HepG2 (cell line): Measurements from ENCODE around the gene STH. TPM values are rescaled to one million over a fixed set of nuclear protein-coding genes. Genes with fewer than 3 reads are reported as not detected.

Experiments used
- CEBPG ChIP-seq: IDR thresholded peaks from 2 replicates; pipeline ENCODE4 v1.6.1; 2016
- DNMT1 ChIP-seq: sonication (generic); formaldehyde crosslinking; IDR thresholded peaks from 2 replicates; pipeline ENCODE4 v1.5.1; 2020; ENCODE audit warnings: mild to moderate bottlenecking, missing genetic modification reagents
- DRAP1 ChIP-seq: IDR thresholded peaks from 2 replicates; pipeline ENCODE4 v1.6.1; 2016; ENCODE audit warnings: missing genetic modification reagents, missing compliant biosample characterization
- GATAD2A ChIP-seq: IDR thresholded peaks from 2 replicates; pipeline ENCODE4 v1.6.1; 2016
- GRHL1 ChIP-seq: sonication (generic); formaldehyde crosslinking; conservative IDR thresholded peaks from 2 replicates; pipeline ENCODE4 v1.8.0; 2022; ENCODE audit warnings: missing genetic modification reagents
- HMGXB4 ChIP-seq, 2 experiments: sonication (generic) in 1 of 2; formaldehyde crosslinking in 1 of 2; IDR thresholded peaks; 2 replicates each; pipeline versions ENCODE4 v1.4.0 to v1.6.1; 2018 to 2020; ENCODE audit warnings: missing genetic modification reagents in 2 of 2, borderline replicate concordance in 1 of 2, low read depth in 1 of 2, mild to moderate bottlenecking in 1 of 2, missing biosample characterization in 1 of 2
- HNRNPLL ChIP-seq: fragments of 200-400 bp; formaldehyde crosslinking; IDR thresholded peaks from 2 replicates; pipeline ENCODE4 v1.6.1; 2017; ENCODE audit warnings: mild to moderate bottlenecking, low read depth, low read length; ENCODE audit not compliant: poor library complexity, severe bottlenecking
- IKZF5 ChIP-seq: IDR thresholded peaks from 2 replicates; pipeline ENCODE4 v1.6.1; 2018; ENCODE audit warnings: missing genetic modification reagents, mild to moderate bottlenecking, missing compliant biosample characterization
- NFIB ChIP-seq: sonication (generic); formaldehyde crosslinking; IDR thresholded peaks from 2 replicates; pipeline ENCODE4 v1.9.0; 2021; ENCODE audit warnings: missing genetic modification reagents, mild to moderate bottlenecking, borderline replicate concordance
- PATZ1 ChIP-seq: sonication (generic); formaldehyde crosslinking; IDR thresholded peaks from 2 replicates; pipeline ENCODE4 v1.4.0; 2020; ENCODE audit warnings: missing genetic modification reagents
- TBX2 ChIP-seq: sonication (generic); formaldehyde crosslinking; IDR thresholded peaks from 2 replicates; pipeline ENCODE4 v1.5.0; 2020; ENCODE audit warnings: missing genetic modification reagents, mild to moderate bottlenecking, borderline replicate concordance
- TFE3 ChIP-seq: IDR thresholded peaks from 2 replicates; pipeline ENCODE4 v1.6.1; 2016
- XRCC5 ChIP-seq: fragments of 200-400 bp; formaldehyde crosslinking; optimal IDR thresholded peaks from 2 replicates; pipeline ENCODE3; 2017; ENCODE audit warnings: mild to moderate bottlenecking, low read length
- ZGPAT ChIP-seq: IDR thresholded peaks from 2 replicates; pipeline ENCODE4 v1.6.1; 2016; ENCODE audit warnings: mild to moderate bottlenecking
- ZMYM4 ChIP-seq: sonication (generic); formaldehyde crosslinking; IDR thresholded peaks from 2 replicates; pipeline ENCODE4 v1.8.1; 2023; ENCODE audit warnings: mild to moderate bottlenecking, missing genetic modification reagents
- ZNF3 ChIP-seq: IDR thresholded peaks from 2 replicates; pipeline ENCODE4 v1.7.0; 2017; ENCODE audit warnings: inconsistent platforms
- ZNF546 ChIP-seq: sonication (generic); formaldehyde crosslinking; conservative IDR thresholded peaks from 2 replicates; pipeline ENCODE4 v1.8.1; 2023; ENCODE audit warnings: mild to moderate bottlenecking, missing genetic modification reagents
- ZNF841 ChIP-seq: sonication (generic); formaldehyde crosslinking; IDR thresholded peaks from 2 replicates; pipeline ENCODE4 v1.8.1; 2023; ENCODE audit warnings: missing genetic modification reagents, borderline replicate concordance
- polyA plus RNA-seq, 8 experiments: library from polyadenylated mRNA; depleted of rRNA in 3 of 8; stranded (reverse) in 7 of 8; unstranded in 1 of 8; fragments of >200 nt; fragmentation: Illumina TruSeq in 4 of 8; extraction: Trizol in 4 of 8; gene quantifications; 2 replicates each; pipeline versions ENCODE4 v1.2.1 to v1.2.3, GENCODE V29; 2011 to 2016; ENCODE audit warnings: low read depth in 4 of 8, missing spikeins in 1 of 8, mixed read lengths in 1 of 8; ENCODE audit not compliant: insufficient read depth in 1 of 8
- total RNA-seq, 5 experiments: library from RNA; depleted of rRNA; stranded (reverse); fragments of >200 nt; fragmentation: Illumina TruSeq; extraction: Trizol; gene quantifications; 2 replicates each; pipeline ENCODE4 v1.2.3, GENCODE V29; 2016; ENCODE audit warnings: low read depth in 1 of 5

Gene STH
- total and polyA plus RNA-seq, 2 of the 13 experiments (the other 11 are each of a cell fraction or from before 2014, with no cell fraction given): not detected

GRCh38 chr17:46044286-46044928, 45.4 kb downstream of the STH start (continued):
- TF ChIP-seq DRAP1 (CRISPR knock-in tag): 0 out of 2 replicates have a peak, but pooled peaks have one; percentile 15
- TF ChIP-seq ZNF546 (CRISPR knock-in tag): no peak
- TF ChIP-seq CEBPG (CRISPR knock-in tag): peak; percentile 29; the same call in 1 of the 2 replicates
- TF ChIP-seq XRCC5: peak; percentile 50
- 0 out of 2 replicates have a peak, but pooled peaks have one; percentile 22 for TF ChIP-seq TBX2 (CRISPR knock-in tag)
- no peak for TF ChIP-seq DNMT1 (CRISPR knock-in tag)
- TF ChIP-seq NFIB (CRISPR knock-in tag): no peak
- no peak for TF ChIP-seq TFE3 (CRISPR knock-in tag)
- peak; percentile 38 to 65; a peak in 1 of 4 replicates for TF ChIP-seq HMGXB4 (CRISPR knock-in tag; IDR thresholded peaks at IDR 0.05; ENCODE audit: borderline replicate concordance in 1 of 2, low read depth in 1 of 2)
- TF ChIP-seq GRHL1 (CRISPR knock-in tag): no peak
- no peak for TF ChIP-seq HNRNPLL
- no peak for TF ChIP-seq ZNF841 (CRISPR knock-in tag)
- TF ChIP-seq IKZF5 (CRISPR knock-in tag): 0 out of 2 replicates have a peak, but pooled peaks have one; percentile 26
- TF ChIP-seq ZGPAT (CRISPR knock-in tag): peak; percentile 25; the same call in 1 of the 2 replicates
- TF ChIP-seq ZMYM4 (CRISPR knock-in tag): peak; percentile 25; the same call in 1 of the 2 replicates
- 0 out of 2 replicates have a peak, but pooled peaks have one; percentile 38 for TF ChIP-seq GATAD2A (CRISPR knock-in tag)
- TF ChIP-seq ZNF3 (CRISPR knock-in tag): no peak
- TF ChIP-seq PATZ1 (CRISPR knock-in tag): 0 out of 2 replicates have a peak, but pooled peaks have one; percentile 28
